Stimulated activated CD4-positive, alpha-beta T cell treated with anti-CD3 and anti-CD28 coated beads, Interleukin-4, amount 100 ng/mL, for 48 hours (primary cell): Measurements from ENCODE around the gene CPA2.
"Not testable (repeated sequence)": the region's sequence is repeated elsewhere in the genome, so short reads cannot be mapped to it uniquely, and the experiment has no call there.

Experiments used
- DNase-seq, 2 donors: peaks; one replicate each; pipeline ENCODE4 v3.0.0-alpha.2; 2020; ENCODE audit warnings: low read depth in 2 of 2

The CPA2 gene

GRCh38 chr7:130309986-130310385, 43.3 kb downstream of the CPA2 start:
- DNase-seq: no peak

- no peak for DNase-seq
Measured at GRCh38 chr7:130314305-130314704, 47.6 kb downstream of the CPA2 start.

GRCh38 chr7:130319541-130319940, 52.9 kb downstream of the CPA2 start:
- DNase-seq: no peak

- DNase-seq: not testable (repeated sequence)
Measured at GRCh38 chr7:130321542-130322229, 55.0 kb downstream of the CPA2 start.

DNA sequence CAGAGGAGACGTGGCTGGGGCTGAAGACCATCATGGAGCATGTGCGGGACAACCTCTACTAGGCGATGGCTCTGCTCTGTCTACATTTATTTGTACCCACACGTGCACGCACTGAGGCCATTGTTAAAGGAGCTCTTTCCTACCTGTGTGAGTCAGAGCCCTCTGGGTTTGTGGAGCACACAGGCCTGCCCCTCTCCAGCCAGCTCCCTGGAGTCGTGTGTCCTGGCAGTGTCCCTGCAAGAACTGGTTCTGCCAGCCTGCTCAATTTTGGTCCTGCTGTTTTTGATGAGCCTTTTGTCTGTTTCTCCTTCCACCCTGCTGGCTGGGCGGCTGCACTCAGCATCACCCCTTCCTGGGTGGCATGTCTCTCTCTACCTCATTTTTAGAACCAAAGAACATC, 56.0 kb downstream of the CPA2 start:
- no peak for DNase-seq

DNA sequence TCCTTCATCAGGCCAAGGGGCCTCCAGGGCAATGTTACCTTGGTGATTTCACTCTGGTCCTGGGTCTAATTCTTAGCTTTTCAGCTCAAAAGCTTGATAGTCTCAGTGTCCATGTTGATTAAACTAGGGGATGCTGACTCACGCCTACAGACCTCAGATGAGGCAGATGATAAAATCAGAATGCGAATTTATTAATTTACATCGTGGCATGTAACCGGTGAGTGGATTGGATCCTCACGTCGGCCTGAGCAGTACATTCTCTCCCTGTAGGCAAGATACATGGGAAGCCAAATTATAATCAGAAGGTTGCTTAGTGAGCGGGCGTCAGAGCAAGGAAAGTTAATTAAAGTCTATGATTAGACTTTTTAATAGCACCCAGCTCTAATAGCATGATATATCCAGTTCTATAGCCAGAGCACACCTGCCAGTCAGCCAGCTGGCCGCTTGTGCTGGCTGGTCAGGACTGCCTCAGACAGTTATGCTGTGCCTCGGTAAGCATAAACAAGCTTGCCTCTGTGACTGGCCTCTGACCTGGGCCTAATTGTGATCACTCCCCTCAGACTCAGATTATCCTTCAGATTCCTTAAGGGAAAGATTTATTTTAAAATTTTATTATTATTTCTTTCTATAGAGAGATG, 57.8 kb downstream of the CPA2 start:
- DNase-seq: no peak

DNA sequence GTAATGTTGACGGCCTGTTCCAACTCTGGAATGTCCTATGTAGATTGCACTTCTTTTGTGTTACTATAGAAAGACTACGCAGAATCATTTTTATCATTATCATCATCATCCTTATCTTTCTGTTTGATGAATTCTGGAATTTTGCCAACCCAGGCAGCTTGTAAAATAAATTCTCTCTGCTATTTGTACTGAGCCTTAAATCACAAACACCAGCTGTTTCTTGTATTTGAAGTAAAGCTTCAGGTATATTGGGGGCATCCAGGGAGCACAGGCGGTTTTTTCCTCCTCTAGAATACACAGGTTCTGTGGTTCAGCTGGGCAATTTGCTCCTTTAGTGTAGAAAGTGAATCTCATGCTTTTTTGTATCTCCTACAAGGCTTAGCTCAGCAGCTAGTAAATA, 63.0 kb downstream of the CPA2 start:
- DNase-seq: no peak

DNA sequence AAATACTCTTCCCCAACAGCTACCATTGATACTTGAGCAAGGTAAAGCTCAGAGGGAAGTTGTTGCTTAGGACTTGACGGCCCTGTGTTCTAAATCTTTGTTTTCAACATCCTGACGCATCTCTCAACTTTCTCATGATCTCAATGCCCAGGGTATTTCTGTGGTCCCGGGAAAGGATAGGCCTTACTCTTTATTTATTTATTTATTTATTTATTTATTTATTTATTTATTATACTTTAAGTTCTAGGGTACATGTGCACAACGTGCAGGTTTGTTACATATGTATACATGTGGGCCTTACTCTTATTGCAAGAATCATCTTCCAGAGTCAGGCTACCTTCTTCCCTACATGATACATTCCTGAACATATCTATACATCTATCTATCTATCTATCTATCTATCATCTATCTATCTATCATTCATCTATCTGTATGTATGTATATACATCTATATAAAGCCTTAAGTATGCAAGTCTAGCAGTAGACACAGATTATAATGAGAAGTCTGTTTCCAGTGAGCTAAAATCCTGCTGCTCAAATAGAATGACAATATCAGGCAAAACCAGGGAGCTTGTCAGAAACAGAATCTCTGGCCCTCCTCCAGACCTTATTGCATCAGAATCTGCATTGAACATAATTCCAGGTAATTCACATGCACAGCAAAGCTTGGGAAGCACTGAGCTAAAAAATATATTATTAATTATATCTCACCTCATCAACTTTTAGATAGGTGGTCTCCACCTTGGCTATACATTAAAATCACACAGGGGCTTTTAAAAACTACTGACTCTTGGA, 65.8 kb downstream of the CPA2 start:
- DNase-seq: no peak

DNA sequence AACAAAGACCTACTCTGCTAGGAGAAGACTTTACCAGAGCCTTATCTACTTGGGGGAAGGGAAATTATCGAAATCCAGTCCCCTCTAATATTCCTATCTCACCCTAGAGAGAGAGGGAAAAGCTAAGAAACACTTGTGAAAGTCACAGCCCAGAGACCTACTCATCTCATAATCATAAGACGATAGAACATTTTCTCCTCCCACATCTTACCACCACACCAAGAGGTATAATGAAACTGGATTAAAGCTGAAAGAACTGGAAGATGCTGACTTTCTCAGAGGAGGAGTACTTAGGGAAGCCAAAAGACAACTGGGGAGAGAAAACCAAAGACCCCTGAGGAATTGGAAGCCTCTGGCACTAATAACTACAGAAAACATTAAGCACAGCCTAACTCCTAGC, 67.2 kb downstream of the CPA2 start:
- no peak for DNase-seq

GRCh38 chr7:130334274-130334673, 67.6 kb downstream of the CPA2 start:
- DNase-seq: no peak

DNA sequence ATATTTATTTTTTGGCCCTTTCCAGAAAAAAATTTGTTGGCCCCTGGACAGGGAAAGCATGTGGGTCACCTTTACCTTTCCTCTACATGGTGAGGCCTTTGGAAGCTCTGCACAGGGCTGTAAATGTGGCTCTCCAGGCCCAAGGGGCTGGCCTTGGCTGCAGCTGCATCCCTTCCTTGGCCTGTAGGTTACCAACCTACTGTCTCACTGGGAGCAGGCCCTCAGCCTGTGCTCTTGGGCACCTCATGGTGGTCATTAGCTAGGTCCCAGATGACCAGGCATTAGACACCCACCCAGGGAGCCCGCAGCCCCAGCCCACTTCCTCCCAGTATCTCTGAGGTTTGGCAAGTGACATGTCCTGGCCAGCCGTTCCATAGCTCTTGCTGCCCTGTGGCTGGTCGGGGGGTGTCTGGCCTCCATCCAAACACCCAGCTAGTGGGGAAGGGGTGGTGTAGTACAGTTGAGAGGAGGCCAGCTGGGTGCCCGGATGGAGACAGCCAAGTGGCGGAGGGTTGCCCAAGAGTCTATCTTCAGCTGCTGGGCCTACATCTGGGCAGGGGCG, 70.8 kb downstream of the CPA2 start:
- no peak for DNase-seq

DNA sequence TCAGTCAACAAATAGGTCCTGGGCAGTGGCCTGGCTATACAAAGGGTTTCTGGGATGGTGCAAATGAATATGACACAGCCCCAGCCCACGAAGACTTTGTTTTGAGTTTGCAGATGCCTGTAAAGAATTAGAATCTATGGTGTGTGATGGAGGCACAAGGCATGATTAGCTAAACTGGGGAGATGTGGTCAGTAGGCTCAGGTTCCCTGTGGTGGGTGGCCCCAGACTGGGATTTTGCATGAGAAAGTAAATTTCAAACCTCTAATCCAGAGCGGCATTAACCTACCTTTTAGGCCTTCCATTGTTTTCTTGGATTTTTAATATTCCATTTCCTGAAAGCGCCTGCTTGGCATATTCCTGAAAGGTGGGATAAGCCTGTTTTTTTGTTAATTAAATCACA, 71.6 kb downstream of the CPA2 start:
- DNase-seq: no peak
